ENCODE measurements around the gene ME3. TPM values are rescaled to one million over a fixed set of nuclear protein-coding genes. Genes with fewer than 3 reads are reported as not detected.

Gene ME3
- total RNA-seq, 3 donors from 2014 or later = 29.3 to 51.2 (median 31.8) TPM

- no peak for TF ChIP-seq CTCF (IDR thresholded peaks at IDR 0.05)
- no peaks in the 10 kb centered on the region for H3K36me3 ChIP-seq (ENCODE audit: low read depth)
- no peak overlapping the region for H3K4me3 ChIP-seq
- H3K9me3 ChIP-seq = no peaks in the 10 kb centered on the region
- no peaks in the 10 kb centered on the region for H3K4me1 ChIP-seq (ENCODE audit: low read depth)
- ATAC-seq (no peak), DNase-seq (no peak)
- intact Hi-C loops (cut with DNase I, micrococcal nuclease) = no loop called here
Observed at GRCh38 chr11:86692317-86692716, 19.9 kb upstream of the ME3 start.

GRCh38 chr11:86688398-86689179 is 16.2 kb upstream of the ME3 start:
- no peak for DNase-seq
- intact Hi-C loops (cut with DNase I, micrococcal nuclease) = no loop called here
- TF ChIP-seq CTCF (IDR thresholded peaks at IDR 0.05) = no peak
- H3K4me1 ChIP-seq (ENCODE audit: low read depth) = no peaks in the 10 kb centered on the region
- no peaks in the 10 kb centered on the region for H3K36me3 ChIP-seq (ENCODE audit: low read depth)
- H3K9me3 ChIP-seq = no peaks in the 10 kb centered on the region
- no peak overlapping the region for H3K4me3 ChIP-seq
- peak; percentile 27 for ATAC-seq

GRCh38 chr11:86687185-86687778 is 14.9 kb upstream of the ME3 start:
- intact Hi-C loops (cut with DNase I, micrococcal nuclease) = no loop called here
- DNase-seq = no peak
- H3K4me3 ChIP-seq = no peak overlapping the region
- no peaks in the 10 kb centered on the region for H3K4me1 ChIP-seq (ENCODE audit: low read depth)
- H3K9me3 ChIP-seq = no peaks in the 10 kb centered on the region
- no peak for TF ChIP-seq CTCF (IDR thresholded peaks at IDR 0.05)
- ATAC-seq = no peak
- H3K36me3 ChIP-seq (ENCODE audit: low read depth) = no peaks in the 10 kb centered on the region

- Histone ChIP-seq H3K36me3 (ENCODE audit: low read depth) (no peaks in the 10 kb centered on the region), H3K4me1 (ENCODE audit: low read depth) (no peaks in the 10 kb centered on the region), H3K9me3 (no peaks in the 10 kb centered on the region), H3K4me3 (no peak overlapping the region)
- no peak for TF ChIP-seq CTCF (IDR thresholded peaks at IDR 0.05)
- intact Hi-C loops (cut with DNase I, micrococcal nuclease) = no loop called here
- ATAC-seq = no peak
- DNase-seq = no peak
Observed at GRCh38 chr11:86686531-86686930, 14.1 kb upstream of the ME3 start.

GRCh38 chr11:86681483-86681756 is 9.0 kb upstream of the ME3 start:
- no peak overlapping the region for H3K4me3 ChIP-seq
- ATAC-seq = no peak
- no peaks in the 10 kb centered on the region for H3K36me3 ChIP-seq (ENCODE audit: low read depth)
- no peak for DNase-seq
- H3K9me3 ChIP-seq = no peaks in the 10 kb centered on the region
- intact Hi-C loops (cut with DNase I, micrococcal nuclease) = no loop called here
- no peak for TF ChIP-seq CTCF (IDR thresholded peaks at IDR 0.05)
- no peaks in the 10 kb centered on the region for H3K4me1 ChIP-seq (ENCODE audit: low read depth)

All from mucosa of descending colon (tissue), 3 donors.